ENCODE measurements around the gene CIAO2A. TPM values are rescaled to one million over a fixed set of nuclear protein-coding genes. Genes with fewer than 3 reads are reported as not detected.

The CIAO2A gene
- total and polyA plus RNA-seq, 9 donors = 13.2 to 43.8 (median 29.4) TPM

DNA sequence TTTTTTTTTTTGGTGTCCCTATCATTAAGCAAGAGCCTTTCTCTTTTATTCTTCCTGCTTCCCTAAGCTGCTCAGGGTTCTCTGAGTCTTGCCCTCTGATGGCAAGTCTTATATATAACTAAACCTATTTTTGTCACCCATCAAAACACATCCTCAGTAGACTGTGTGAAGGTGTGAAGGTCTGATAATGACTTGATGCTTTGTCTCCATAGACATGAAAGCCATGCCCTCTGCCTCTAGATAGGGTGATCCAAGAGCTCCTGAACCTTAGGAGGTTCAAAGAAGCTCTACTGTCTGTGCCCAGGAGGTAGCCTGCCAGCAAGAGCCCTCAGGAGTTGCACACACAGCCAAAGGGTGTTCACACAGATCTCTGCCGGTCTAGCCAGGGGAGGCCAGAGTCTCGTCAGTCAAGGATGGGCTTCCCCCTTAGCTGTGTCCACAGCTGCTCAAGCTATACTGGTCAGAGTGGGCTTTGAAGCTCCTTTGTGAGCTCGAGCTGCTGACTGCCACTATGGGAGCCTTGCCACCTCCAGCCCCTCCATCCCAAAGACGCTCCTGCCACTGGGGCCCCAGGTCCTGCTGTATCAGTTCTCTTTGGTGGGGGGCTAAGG lies 44.8 kb upstream of the CIAO2A start:
- H3K36me3 ChIP-seq = no peaks in the 10 kb centered on the region
- H3K27ac ChIP-seq = no peak overlapping the region
- DNase-seq = peak in 1 of 5 donors; percentile 8
- H3K9me3 ChIP-seq = no peaks in the 10 kb centered on the region
- 83 to 92% (median 90%) methylated on average over 4 of the region's 4 CpGs for WGBS, 3 donors
- TF ChIP-seq EP300 (IDR thresholded peaks at IDR 0.05) (no peak), POLR2A (IDR thresholded peaks at IDR 0.05) (no peak)
- TF ChIP-seq, protein P1, sequence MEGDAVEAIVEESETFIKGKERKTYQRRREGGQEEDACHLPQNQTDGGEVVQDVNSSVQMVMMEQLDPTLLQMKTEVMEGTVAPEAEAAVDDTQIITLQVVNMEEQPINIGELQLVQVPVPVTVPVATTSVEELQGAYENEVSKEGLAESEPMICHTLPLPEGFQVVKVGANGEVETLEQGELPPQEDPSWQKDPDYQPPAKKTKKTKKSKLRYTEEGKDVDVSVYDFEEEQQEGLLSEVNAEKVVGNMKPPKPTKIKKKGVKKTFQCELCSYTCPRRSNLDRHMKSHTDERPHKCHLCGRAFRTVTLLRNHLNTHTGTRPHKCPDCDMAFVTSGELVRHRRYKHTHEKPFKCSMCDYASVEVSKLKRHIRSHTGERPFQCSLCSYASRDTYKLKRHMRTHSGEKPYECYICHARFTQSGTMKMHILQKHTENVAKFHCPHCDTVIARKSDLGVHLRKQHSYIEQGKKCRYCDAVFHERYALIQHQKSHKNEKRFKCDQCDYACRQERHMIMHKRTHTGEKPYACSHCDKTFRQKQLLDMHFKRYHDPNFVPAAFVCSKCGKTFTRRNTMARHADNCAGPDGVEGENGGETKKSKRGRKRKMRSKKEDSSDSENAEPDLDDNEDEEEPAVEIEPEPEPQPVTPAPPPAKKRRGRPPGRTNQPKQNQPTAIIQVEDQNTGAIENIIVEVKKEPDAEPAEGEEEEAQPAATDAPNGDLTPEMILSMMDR (IDR thresholded peaks at IDR 0.05) = no peak
- intact Hi-C loops (cut with DNase I) = no loop called here
- peaks cover 4% of the 10 kb centered on the region for H3K4me1 ChIP-seq (ENCODE audit: insufficient read depth)
- H3K4me3 ChIP-seq = no peak overlapping the region
- no peaks in the 10 kb centered on the region for H3K27me3 ChIP-seq

- H3K27ac ChIP-seq = no peak overlapping the region
- no peak for DNase-seq
- peaks cover 4% of the 10 kb centered on the region for H3K4me1 ChIP-seq (ENCODE audit: insufficient read depth)
- WGBS, 3 donors = 68 to 74% (median 69%) methylated on average over 6 to 8 of the region's 8 CpGs
- H3K36me3 ChIP-seq = no peaks in the 10 kb centered on the region
- H3K9me3 ChIP-seq = no peaks in the 10 kb centered on the region
- H3K4me3 ChIP-seq = no peak overlapping the region
- intact Hi-C loops (cut with DNase I) = no loop called here
- TF ChIP-seq POLR2A (IDR thresholded peaks at IDR 0.05) (no peak), EP300 (IDR thresholded peaks at IDR 0.05) (no peak)
- TF ChIP-seq, protein P1 (IDR thresholded peaks at IDR 0.05) = no peak
- H3K27me3 ChIP-seq = no peaks in the 10 kb centered on the region
Observed at GRCh38 chr15:64137226-64137833, 43.7 kb upstream of the CIAO2A start.

DNA sequence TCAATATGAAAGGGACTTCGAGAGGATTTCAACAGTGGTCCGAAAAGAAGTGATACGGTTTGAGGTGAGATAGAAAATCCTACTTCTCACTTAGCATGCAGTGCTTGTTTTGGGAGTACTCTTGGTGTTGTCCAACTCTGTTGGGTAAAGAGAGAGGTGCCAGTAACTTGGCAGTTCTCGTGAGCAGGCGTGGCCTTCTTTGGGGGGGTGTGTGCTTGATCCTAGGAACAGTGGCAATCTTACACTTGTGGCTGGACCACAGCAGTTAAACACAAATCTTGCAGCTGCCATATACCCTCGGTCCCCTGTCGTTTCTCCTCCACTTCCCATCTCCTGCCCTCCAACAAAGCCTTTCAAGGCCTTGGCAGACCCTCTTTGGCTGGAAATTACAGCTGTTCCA lies 42.7 kb upstream of the CIAO2A start:
- WGBS, 3 donors = 74 to 88% (median 80%) methylated on average over 7 of the region's 7 CpGs
- Histone ChIP-seq H3K9me3 (no peaks in the 10 kb centered on the region), H3K27me3 (no peaks in the 10 kb centered on the region), H3K27ac (no peak overlapping the region), H3K4me1 (ENCODE audit: insufficient read depth) (peaks cover 4% of the 10 kb centered on the region), H3K4me3 (no peak overlapping the region), H3K36me3 (no peaks in the 10 kb centered on the region)
- intact Hi-C loops (cut with DNase I) = no loop called here
- TF ChIP-seq POLR2A (IDR thresholded peaks at IDR 0.05) = no peak
- TF ChIP-seq, protein P1 (IDR thresholded peaks at IDR 0.05) = no peak
- TF ChIP-seq EP300 (IDR thresholded peaks at IDR 0.05) = no peak
- DNase-seq = no peak

DNA sequence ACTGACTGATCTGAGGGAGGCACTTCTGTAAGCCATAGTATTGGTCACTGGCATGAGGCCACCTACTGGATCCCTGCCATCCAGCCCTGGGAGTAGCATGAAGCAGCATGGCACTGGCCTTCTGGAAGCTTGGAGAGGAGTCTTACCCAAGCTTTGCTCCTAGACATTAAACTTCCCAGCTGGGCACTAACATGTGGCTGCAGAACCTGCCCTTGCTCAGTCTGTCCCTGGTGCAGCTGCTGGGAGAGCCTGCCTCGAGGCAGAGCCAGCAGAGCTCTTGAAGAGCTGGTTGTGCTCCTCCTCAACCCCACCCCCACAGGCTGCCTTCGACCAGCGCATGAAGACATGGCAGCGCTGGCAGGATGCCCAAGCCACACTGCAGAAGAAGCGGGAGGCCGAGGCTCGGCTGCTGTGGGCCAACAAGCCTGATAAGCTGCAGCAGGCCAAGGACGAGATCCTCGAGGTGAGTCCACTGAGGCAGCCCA lies 40.7 kb upstream of the CIAO2A start:
- intact Hi-C loops (cut with DNase I) = no loop called here
- Histone ChIP-seq H3K4me1 (ENCODE audit: insufficient read depth) (peaks cover 4% of the 10 kb centered on the region), H3K36me3 (no peaks in the 10 kb centered on the region), H3K9me3 (no peaks in the 10 kb centered on the region), H3K4me3 (no peak overlapping the region), H3K27ac (peak overlapping the region in 1 of 2 donors; percentile 3), H3K27me3 (no peaks in the 10 kb centered on the region)
- peak in 4 of 5 donors; percentile 45 to 66 (median 54) for DNase-seq
- TF ChIP-seq, protein P1 (IDR thresholded peaks at IDR 0.05) = no peak
- TF ChIP-seq EP300 (IDR thresholded peaks at IDR 0.05) (no peak), POLR2A (IDR thresholded peaks at IDR 0.05) (no peak)
- WGBS, 3 donors = 34 to 68% (median 37%) methylated on average over 8 to 9 of the region's 9 CpGs
